ENCODE data around the gene PRUNE2. TPM values are rescaled to one million over a fixed set of nuclear protein-coding genes. Genes with fewer than 3 reads are reported as not detected.
"Not testable (repeated sequence)": the region's sequence is repeated elsewhere in the genome, so short reads cannot be mapped to it uniquely, and the experiment has no call there.

The PRUNE2 gene
- total RNA-seq, 2 experiments from 2014 or later = not detected

DNA sequence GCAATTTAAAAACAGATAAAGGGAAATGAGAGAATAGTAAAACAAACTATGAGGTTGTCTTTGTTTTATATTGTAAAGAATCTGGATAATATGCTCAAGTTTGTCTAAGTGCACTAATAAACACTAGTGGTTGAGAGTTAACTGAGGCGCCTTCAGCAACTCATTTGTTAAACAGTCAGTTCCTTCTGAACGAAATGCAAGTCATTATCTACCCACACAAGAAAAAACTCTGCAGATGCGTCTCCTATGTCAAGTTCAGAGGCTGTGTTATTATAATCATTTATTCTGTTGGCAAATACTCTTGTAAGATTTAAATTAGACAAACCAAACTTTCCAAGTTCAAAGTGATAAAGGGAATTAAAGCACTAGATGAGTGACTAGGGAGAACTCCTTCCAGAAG lies 162.0 kb downstream of the PRUNE2 start:
- H3K9me3 Mint-ChIP-seq = peaks cover 3% of the 10 kb centered on the region

GRCh38 chr9:76742890-76743289 lies 163.0 kb downstream of the PRUNE2 start:
- CTCF ChIA-PET; POLR2A ChIA-PET; H3K9me3 ChIP-seq (ENCODE audit: control insufficient read depth in 1 of 2, insufficient read depth in 1 of 2, low read length in 2 of 2); H3K27ac Mint-ChIP-seq; H3K4me1 ChIP-seq (ENCODE audit: insufficient read depth, low read length); H3K4me3 ChIP-seq (ENCODE audit: low read length); H3K27me3 Mint-ChIP-seq; DNase-seq; H3K27me3 ChIP-seq (ENCODE audit: control insufficient read depth in 1 of 2, insufficient read depth in 2 of 2, low read length in 2 of 2); H3K36me3 Mint-ChIP-seq (ENCODE audit: low read depth); H3K4me3 Mint-ChIP-seq; H3K27ac ChIP-seq (ENCODE audit: low read depth in 1 of 2, low read length in 2 of 2); ATAC-seq (ENCODE audit: poor library complexity); H3K4me1 Mint-ChIP-seq (ENCODE audit: low read depth); intact Hi-C loops (cut with DNase I, micrococcal nuclease); H3K9me3 Mint-ChIP-seq; H3K36me3 ChIP-seq (ENCODE audit: insufficient read depth, low read length): not testable (repeated sequence)

More for the DNA sequence above, 162.0 kb downstream of the PRUNE2 start:
- Mint-ChIP-seq H3K27ac (no peak overlapping the region), H3K4me1 (ENCODE audit: low read depth) (no peaks in the 10 kb centered on the region), H3K4me3 (no peak overlapping the region), H3K27me3 (peaks cover 4% of the 10 kb centered on the region), H3K36me3 (ENCODE audit: low read depth) (no peaks in the 10 kb centered on the region)
- no peak for TF ChIP-seq CTCF (IDR thresholded peaks at IDR 0.05)
- Histone ChIP-seq H3K4me3 (ENCODE audit: low read length) (no peak overlapping the region), H3K36me3 (ENCODE audit: insufficient read depth, low read length) (no peaks in the 10 kb centered on the region), H3K27ac (ENCODE audit: low read depth in 1 of 2, low read length in 2 of 2) (no peak overlapping the region), H3K9me3 (ENCODE audit: control insufficient read depth in 1 of 2, insufficient read depth in 1 of 2, low read length in 2 of 2) (peaks cover 0 to 4% of the 10 kb centered on the region in 2 experiments), H3K4me1 (ENCODE audit: insufficient read depth, low read length) (no peaks in the 10 kb centered on the region), H3K27me3 (ENCODE audit: control insufficient read depth in 1 of 2, insufficient read depth in 2 of 2, low read length in 2 of 2) (no peaks in the 10 kb centered on the region)
- DNase-seq (no peak), ATAC-seq (ENCODE audit: poor library complexity) (no peak)
- POLR2A ChIA-PET = interaction anchor here (0.6 kb wide), 1 partner anchor 1049 kb away, joined by 4 read pairs; no protein-coding TSS in a partner anchor
- CTCF ChIA-PET = no interaction called here
- intact Hi-C loops (cut with DNase I, micrococcal nuclease) = no loop called here

- Mint-ChIP-seq H3K4me1 (ENCODE audit: low read depth) (no peaks in the 10 kb centered on the region), H3K4me3 (no peak overlapping the region), H3K9me3 (peaks cover 3% of the 10 kb centered on the region), H3K27ac (no peak overlapping the region), H3K27me3 (peaks cover 9% of the 10 kb centered on the region), H3K36me3 (ENCODE audit: low read depth) (no peaks in the 10 kb centered on the region)
- ATAC-seq (ENCODE audit: poor library complexity) (no peak), DNase-seq (no peak)
- ChIA-PET CTCF (no interaction called here), POLR2A (no interaction called here)
- H3K36me3 ChIP-seq (ENCODE audit: insufficient read depth, low read length) = no peaks in the 10 kb centered on the region
- intact Hi-C loops (cut with DNase I, micrococcal nuclease) = no loop called here
- H3K27ac ChIP-seq (ENCODE audit: low read depth in 1 of 2, low read length in 2 of 2) = no peak overlapping the region
- peaks cover 0 to 4% of the 10 kb centered on the region in 2 experiments for H3K9me3 ChIP-seq (ENCODE audit: control insufficient read depth in 1 of 2, insufficient read depth in 1 of 2, low read length in 2 of 2)
- no peaks in the 10 kb centered on the region for H3K27me3 ChIP-seq (ENCODE audit: control insufficient read depth in 1 of 2, insufficient read depth in 2 of 2, low read length in 2 of 2)
- H3K4me1 ChIP-seq (ENCODE audit: insufficient read depth, low read length) = no peaks in the 10 kb centered on the region
- H3K4me3 ChIP-seq (ENCODE audit: low read length) = no peak overlapping the region
- no peak for TF ChIP-seq CTCF (IDR thresholded peaks at IDR 0.05)
These were observed 164.4 kb downstream of the PRUNE2 start for GRCh38 chr9:76741524-76741923.

DNA sequence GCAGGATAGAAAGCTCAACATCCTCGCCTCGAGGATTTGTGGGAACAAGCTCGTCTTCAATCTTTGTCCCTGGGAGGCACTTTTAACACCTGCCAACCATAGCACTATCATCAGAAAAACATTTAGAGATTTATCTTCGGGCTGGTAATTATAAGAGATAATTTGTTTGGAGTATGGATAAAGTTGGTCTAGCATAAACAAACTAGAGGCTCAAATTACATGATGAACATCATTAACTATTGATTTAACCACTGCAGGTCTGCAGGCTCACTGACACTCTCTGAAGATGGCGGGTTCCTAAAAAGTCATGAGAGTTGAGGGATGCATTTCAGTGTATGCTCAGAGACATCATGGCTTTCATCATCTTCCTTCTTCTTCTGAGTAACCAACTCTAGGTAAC lies 167.5 kb downstream of the PRUNE2 start:
- no peaks in the 10 kb centered on the region for H3K4me1 Mint-ChIP-seq (ENCODE audit: low read depth)
- peaks cover 18% of the 10 kb centered on the region for H3K27me3 Mint-ChIP-seq
- H3K4me3 Mint-ChIP-seq = no peak overlapping the region
- intact Hi-C loops (cut with DNase I, micrococcal nuclease) = no loop called here
- no peak for DNase-seq
- H3K36me3 Mint-ChIP-seq (ENCODE audit: low read depth) = no peaks in the 10 kb centered on the region
- Histone ChIP-seq H3K36me3 (ENCODE audit: insufficient read depth, low read length) (no peaks in the 10 kb centered on the region), H3K9me3 (ENCODE audit: control insufficient read depth in 1 of 2, insufficient read depth in 1 of 2, low read length in 2 of 2) (no peaks in the 10 kb centered on the region), H3K27me3 (ENCODE audit: control insufficient read depth in 1 of 2, insufficient read depth in 2 of 2, low read length in 2 of 2) (peaks cover 0 to 4% of the 10 kb centered on the region in 2 experiments), H3K27ac (ENCODE audit: low read depth in 1 of 2, low read length in 2 of 2) (no peak overlapping the region), H3K4me3 (ENCODE audit: low read length) (no peak overlapping the region), H3K4me1 (ENCODE audit: insufficient read depth, low read length) (no peaks in the 10 kb centered on the region)
- H3K27ac Mint-ChIP-seq = no peak overlapping the region
- no peak for TF ChIP-seq CTCF (IDR thresholded peaks at IDR 0.05)
- POLR2A ChIA-PET = no interaction called here
- ATAC-seq (ENCODE audit: poor library complexity) = no peak
- CTCF ChIA-PET = no interaction called here
- H3K9me3 Mint-ChIP-seq = no peaks in the 10 kb centered on the region
